SK-N-SH (cell line): ENCODE results near the gene DERL3. TPM values are rescaled to one million over a fixed set of nuclear protein-coding genes. Genes with fewer than 3 reads are reported as not detected.

Experiments used
- CTCF ChIA-PET: fragments of 300-600, 350-600 bp; formaldehyde crosslinking; extraction: SDS; loops from one replicate; lab custom pipeline; 2021; lab: Yijun Ruan, JAX
- POLR2A ChIA-PET: fragments of 350-600 bp; sonication (Branson Sonifier 250); formaldehyde crosslinking; extraction: SDS; loops from one replicate; lab custom pipeline; 2020; ENCODE audit warnings: antibody characterized with exemption, inconsistent platforms; lab: Yijun Ruan, JAX
- DNase-seq: peaks from one replicate; pipeline ENCODE4 v3.0.0; 2012
- H2AFZ ChIP-seq: fragments of 200-600 bp; sonication (generic); 2 replicates; pipeline ENCODE4 v1.8.1; 2016; ENCODE audit warnings: antibody characterized with exemption, mild to moderate bottlenecking, low read depth
- H3F3A ChIP-seq: fragments of 200-600 bp; sonication (generic); replicated peaks from 2 replicates; pipeline ENCODE3; 2016; ENCODE audit warnings: antibody characterized with exemption, mild to moderate bottlenecking; ENCODE audit not compliant: insufficient read depth
- H3K27ac ChIP-seq, 2 experiments: fragments of 200-500 bp in 1 of 2; fragments of 200-600 bp in 1 of 2; sonication (Bioruptor generic) in 1 of 2; sonication (generic), shearing (Covaris generic) in 1 of 2; 2 replicates each; pipeline versions ENCODE4 v1.5.1 to v1.6.1; 2014 to 2016; ENCODE audit warnings: low read depth in 2 of 2, inconsistent platforms in 1 of 2, low read length in 1 of 2, mild to moderate bottlenecking in 1 of 2, mixed read lengths in 1 of 2
- H3K27me3 ChIP-seq: fragments of 200-600 bp; sonication (generic), shearing (Covaris generic); 2 replicates; pipeline ENCODE4 v1.6.1; 2016; ENCODE audit warnings: mixed run types; ENCODE audit not compliant: insufficient read depth
- H3K36me3 ChIP-seq, 2 experiments: fragments of 200-500 bp in 1 of 2; fragments of 200-600 bp in 1 of 2; sonication (Bioruptor generic) in 1 of 2; sonication (generic) in 1 of 2; replicated peaks in 1 of 2; 2 replicates each; pipeline versions ENCODE3 to v1.5.1; 2014 to 2016; ENCODE audit warnings: low read length in 1 of 2, mild to moderate bottlenecking in 1 of 2; ENCODE audit not compliant: insufficient read depth in 2 of 2, control insufficient read depth in 1 of 2
- H3K4me1 ChIP-seq, 2 experiments: fragments of 200-500 bp in 1 of 2; fragments of 200-600 bp in 1 of 2; sonication (Bioruptor generic) in 1 of 2; sonication (generic), shearing (Covaris generic) in 1 of 2; 2 replicates each; pipeline versions ENCODE4 v1.5.1 to v1.6.1; 2014 to 2016; ENCODE audit warnings: low read depth in 1 of 2, low read length in 1 of 2, mixed run types in 1 of 2; ENCODE audit not compliant: insufficient read depth in 2 of 2, control insufficient read depth in 1 of 2
- H3K4me2 ChIP-seq: fragments of 200-600 bp; sonication (generic), shearing (Covaris generic); 2 replicates; pipeline ENCODE4 v1.6.1; 2017; ENCODE audit warnings: mixed run types
- H3K4me3 ChIP-seq, 2 experiments: fragments of 200-500 bp in 1 of 2; fragments of 200-600 bp in 1 of 2; sonication (Bioruptor generic) in 1 of 2; sonication (generic), shearing (Covaris generic) in 1 of 2; 2 replicates each; pipeline versions ENCODE4 v1.5.1 to v1.8.1; 2014 to 2016; ENCODE audit warnings: low read depth in 2 of 2, inconsistent platforms in 1 of 2, low read length in 1 of 2, mild to moderate bottlenecking in 1 of 2, mixed read lengths in 1 of 2, moderate library complexity in 1 of 2
- H3K79me2 ChIP-seq: fragments of 200-600 bp; sonication (generic); 2 replicates; pipeline ENCODE4 v1.8.1; 2017; ENCODE audit warnings: mild to moderate bottlenecking; ENCODE audit not compliant: insufficient read depth
- H3K9ac ChIP-seq: fragments of 200-600 bp; sonication (generic); 2 replicates; pipeline ENCODE4 v1.6.1; 2017; ENCODE audit warnings: mixed run types
- H3K9me2 ChIP-seq: fragments of 200-600 bp; sonication (generic); 2 replicates; pipeline ENCODE4 v1.6.1; 2017; ENCODE audit warnings: mixed run types
- H3K9me3 ChIP-seq: fragments of 200-600 bp; sonication (generic); 2 replicates; pipeline ENCODE4 v1.6.1; 2017; ENCODE audit warnings: mixed run types, mild to moderate bottlenecking, moderate library complexity
- H4K20me1 ChIP-seq: fragments of 200-600 bp; sonication (generic); 2 replicates; pipeline ENCODE4 v1.6.1; 2017; ENCODE audit warnings: mild to moderate bottlenecking, mixed run types; ENCODE audit not compliant: insufficient read depth
- FOXJ3 ChIP-seq: sonication (generic); formaldehyde crosslinking; IDR thresholded peaks from 2 replicates; pipeline ENCODE4 v1.5.1; 2020; ENCODE audit warnings: mild to moderate bottlenecking, missing genetic modification reagents
- GABPA ChIP-seq: IDR thresholded peaks from 2 replicates; pipeline ENCODE4 v1.4.0; 2012; ENCODE audit warnings: low read depth, mild to moderate bottlenecking
- GATA2 ChIP-seq: sonication (generic); formaldehyde crosslinking; IDR thresholded peaks from 2 replicates; pipeline ENCODE4 v1.5.0; 2020; ENCODE audit warnings: mild to moderate bottlenecking, missing genetic modification reagents
- IRF3 ChIP-seq: fragments of 150-350 bp; IDR thresholded peaks from 2 replicates; pipeline ENCODE4 v1.6.1; 2016; ENCODE audit warnings: mild to moderate bottlenecking, low read depth, low read length
- JUND ChIP-seq: IDR thresholded peaks from 2 replicates; pipeline ENCODE4 v1.4.0; 2012
- MAX ChIP-seq: IDR thresholded peaks from 2 replicates; pipeline ENCODE4 v1.4.0; 2012; ENCODE audit warnings: low read depth
- MXI1 ChIP-seq: IDR thresholded peaks from 2 replicates; pipeline ENCODE4 v1.6.1; 2012; ENCODE audit warnings: mild to moderate bottlenecking, low read depth, low read length, improper control_type of control experiment
- NRF1 ChIP-seq: IDR thresholded peaks from 2 replicates; pipeline ENCODE4 v1.6.1; 2012; ENCODE audit warnings: low read depth, mild to moderate bottlenecking, low read length
- RCOR1 ChIP-seq: fragments of 150-350 bp; IDR thresholded peaks from 2 replicates; pipeline ENCODE4 v1.6.1; 2017; ENCODE audit warnings: antibody characterized with exemption, low read length
- REST ChIP-seq: IDR thresholded peaks from 2 replicates; pipeline ENCODE4 v1.6.1; 2012; ENCODE audit warnings: mild to moderate bottlenecking, low read depth, low read length, moderate library complexity
- RFX5 ChIP-seq: IDR thresholded peaks from 2 replicates; pipeline ENCODE4 v1.6.1; 2012; ENCODE audit warnings: mild to moderate bottlenecking, improper control_type of control experiment, low read length
- TAF1 ChIP-seq: IDR thresholded peaks from 2 replicates; pipeline ENCODE4 v1.6.1; 2012; ENCODE audit warnings: low read depth, mild to moderate bottlenecking, low read length, moderate library complexity, borderline replicate concordance
- TEAD4 ChIP-seq: IDR thresholded peaks from 2 replicates; pipeline ENCODE4 v1.4.0; 2012; ENCODE audit warnings: mild to moderate bottlenecking, borderline replicate concordance; ENCODE audit not compliant: insufficient read depth
- USF1 ChIP-seq: IDR thresholded peaks from 2 replicates; pipeline ENCODE4 v1.4.0; 2012; ENCODE audit warnings: low read depth, borderline replicate concordance
- USF2 ChIP-seq: fragments of 150-350 bp; IDR thresholded peaks from 2 replicates; pipeline ENCODE4 v1.6.1; 2017; ENCODE audit warnings: antibody characterized with exemption, low read length, low read depth, borderline replicate concordance
- YY1 ChIP-seq: IDR thresholded peaks from 2 replicates; pipeline ENCODE4 v1.4.0; 2012; ENCODE audit warnings: low read depth, mild to moderate bottlenecking
- ZBTB33 ChIP-seq: IDR thresholded peaks from 2 replicates; pipeline ENCODE4 v1.4.0; 2012; ENCODE audit warnings: low read depth, borderline replicate concordance
- WGBS: methylation state at CpG from one replicate; pipeline ENCODE4 v1.1.6; 2017; ENCODE audit warnings: low lambda C conversion rate; 5-methylcytosine and 5-hydroxymethylcytosine counted together
- polyA plus RNA-seq, 3 experiments: library from polyadenylated mRNA; depleted of rRNA; stranded (reverse); fragments of >200 nt; gene quantifications; 2 replicates each; pipeline ENCODE4 v1.2.3, GENCODE V29; 2012

DERL3 gene
- polyA plus RNA-seq, 1 of the 3 experiments (the other 2 are of a cell fraction), result not detected

- POLR2A ChIA-PET, result interaction anchor here (1.2 kb wide), 1 partner anchor 12 kb away, joined by 3 read pairs; no protein-coding TSS in a partner anchor
- Histone ChIP-seq H3K79me2 (no peaks in the 10 kb centered on the region), H3K9ac (no peak overlapping the region), H3K27ac (no peak overlapping the region), H3F3A (no peaks in the 10 kb centered on the region), H3K9me2 (no peaks in the 10 kb centered on the region), H3K36me3 (peaks cover 0 to 10% of the 10 kb centered on the region in 2 experiments), H3K4me1 (no peaks in the 10 kb centered on the region), H3K9me3 (no peaks in the 10 kb centered on the region), H3K4me3 (no peak overlapping the region), H3K27me3 (no peaks in the 10 kb centered on the region), H3K4me2 (no peak overlapping the region), H2AFZ (no peak overlapping the region), H4K20me1 (no peaks in the 10 kb centered on the region)
- WGBS, result 91% methylated on average over 5 of the region's 8 CpGs
- CTCF ChIA-PET, result interaction anchor here (0.6 to 1.9 kb wide), 4 partner anchors 11 to 297 kb away, joined by 3 to 5 read pairs (median 4); no protein-coding TSS in a partner anchor
- TF ChIP-seq REST (no peak), YY1 (no peak), RCOR1 (no peak), NRF1 (no peak), GATA2 (no peak), MXI1 (no peak), JUND (no peak), TEAD4 (no peak), RFX5 (no peak), TAF1 (no peak), ZBTB33 (no peak), MAX (no peak), USF2 (no peak), IRF3 (no peak), GABPA (no peak), FOXJ3 (CRISPR knock-in tag) (no peak), USF1 (no peak)
- DNase-seq, result no peak
Measured at GRCh38 chr22:23877566-23877965, 38.8 kb upstream of the DERL3 start.
